HG03280 (cell line): ENCODE measurements around the gene PBLD.
"Not testable (repeated sequence)": the region's sequence is repeated elsewhere in the genome, so short reads cannot be mapped to it uniquely, and the experiment has no call there.

Source experiments
- ATAC-seq: cut with Tn5 transposase; IDR thresholded peaks from one replicate; pipeline ENCODE4 v1.9.1; 2021; ENCODE audit warnings: mild to moderate bottlenecking, moderate library complexity; ENCODE audit not compliant: unreplicated experiment

The PBLD gene

GRCh38 chr10:68284062-68285001, 48.4 kb downstream of the PBLD start:
- ATAC-seq = no peak

GRCh38 chr10:68280758-68281157, 52.0 kb downstream of the PBLD start:
- no peak for ATAC-seq

- ATAC-seq = not testable (repeated sequence)
Observed at GRCh38 chr10:68278906-68279753, 53.6 kb downstream of the PBLD start.

- ATAC-seq = not testable (repeated sequence)
Observed at GRCh38 chr10:68277814-68278213, 54.9 kb downstream of the PBLD start.

- ATAC-seq = no peak
Observed at GRCh38 chr10:68276224-68276623, 56.5 kb downstream of the PBLD start.

GRCh38 chr10:68275600-68276126, 57.1 kb downstream of the PBLD start:
- no peak for ATAC-seq

- ATAC-seq = no peak
Observed at GRCh38 chr10:68272833-68273232, 59.9 kb downstream of the PBLD start.

- ATAC-seq = no peak
Observed at GRCh38 chr10:68271196-68271882, 61.4 kb downstream of the PBLD start.

GRCh38 chr10:68269562-68270290, 63.0 kb downstream of the PBLD start:
- no peak for ATAC-seq

GRCh38 chr10:68261132-68261856, 71.4 kb downstream of the PBLD start:
- ATAC-seq = no peak

GRCh38 chr10:68253346-68253745, 79.4 kb downstream of the PBLD start:
- ATAC-seq = no peak

GRCh38 chr10:68251625-68252495, 80.9 kb downstream of the PBLD start:
- ATAC-seq = peak; percentile 48

GRCh38 chr10:68251151-68251550, 81.6 kb downstream of the PBLD start:
- ATAC-seq = no peak

GRCh38 chr10:68249297-68249696, 83.4 kb downstream of the PBLD start:
- no peak for ATAC-seq

- no peak for ATAC-seq
Observed at GRCh38 chr10:68247931-68248330, 84.8 kb downstream of the PBLD start.

GRCh38 chr10:68246397-68246796, 86.3 kb downstream of the PBLD start:
- ATAC-seq = not testable (repeated sequence)

GRCh38 chr10:68242051-68242450, 90.7 kb downstream of the PBLD start:
- no peak for ATAC-seq

GRCh38 chr10:68239596-68240150, 93.1 kb downstream of the PBLD start:
- no peak for ATAC-seq
